AG10803 (cell line): ENCODE results near the gene LPAR5.

Experiments
- DNase-seq: peaks from one replicate; pipeline ENCODE4 v3.0.0; 2010; ENCODE audit warnings: low read depth
- H3K4me3 ChIP-seq: 2 replicates; pipeline ENCODE4 v1.5.1; 2011; ENCODE audit warnings: mild to moderate bottlenecking, low read length, control low read depth
- TF ChIP-seq, protein P1 (sequence below): conservative IDR thresholded peaks from 2 replicates; pipeline ENCODE4 v1.5.1; 2011; ENCODE audit warnings: mild to moderate bottlenecking, low read length, control low read depth, inconsistent platforms

The LPAR5 gene

DNA sequence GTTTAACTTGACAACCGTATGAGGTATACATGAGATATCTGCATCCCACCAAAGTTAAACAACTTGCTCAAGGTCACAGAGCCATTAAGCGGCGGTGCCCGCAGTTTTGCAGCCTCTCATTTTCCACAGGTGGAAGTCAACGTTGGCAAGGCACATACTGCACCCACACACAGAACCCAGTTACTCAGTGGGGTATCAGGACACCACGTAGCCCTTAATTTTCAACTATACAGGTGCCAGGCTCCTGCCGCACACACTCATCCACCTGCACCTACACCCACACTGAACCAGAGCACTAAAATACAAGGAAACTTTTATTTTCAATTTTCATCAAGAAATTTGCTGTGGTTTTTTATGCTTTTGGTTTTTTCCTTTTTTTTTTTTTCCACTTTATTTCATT, 66.0 kb downstream of the LPAR5 start:
- no peak for DNase-seq
- TF ChIP-seq, protein P1, sequence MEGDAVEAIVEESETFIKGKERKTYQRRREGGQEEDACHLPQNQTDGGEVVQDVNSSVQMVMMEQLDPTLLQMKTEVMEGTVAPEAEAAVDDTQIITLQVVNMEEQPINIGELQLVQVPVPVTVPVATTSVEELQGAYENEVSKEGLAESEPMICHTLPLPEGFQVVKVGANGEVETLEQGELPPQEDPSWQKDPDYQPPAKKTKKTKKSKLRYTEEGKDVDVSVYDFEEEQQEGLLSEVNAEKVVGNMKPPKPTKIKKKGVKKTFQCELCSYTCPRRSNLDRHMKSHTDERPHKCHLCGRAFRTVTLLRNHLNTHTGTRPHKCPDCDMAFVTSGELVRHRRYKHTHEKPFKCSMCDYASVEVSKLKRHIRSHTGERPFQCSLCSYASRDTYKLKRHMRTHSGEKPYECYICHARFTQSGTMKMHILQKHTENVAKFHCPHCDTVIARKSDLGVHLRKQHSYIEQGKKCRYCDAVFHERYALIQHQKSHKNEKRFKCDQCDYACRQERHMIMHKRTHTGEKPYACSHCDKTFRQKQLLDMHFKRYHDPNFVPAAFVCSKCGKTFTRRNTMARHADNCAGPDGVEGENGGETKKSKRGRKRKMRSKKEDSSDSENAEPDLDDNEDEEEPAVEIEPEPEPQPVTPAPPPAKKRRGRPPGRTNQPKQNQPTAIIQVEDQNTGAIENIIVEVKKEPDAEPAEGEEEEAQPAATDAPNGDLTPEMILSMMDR: no peak
- H3K4me3 ChIP-seq: no peak overlapping the region

DNA sequence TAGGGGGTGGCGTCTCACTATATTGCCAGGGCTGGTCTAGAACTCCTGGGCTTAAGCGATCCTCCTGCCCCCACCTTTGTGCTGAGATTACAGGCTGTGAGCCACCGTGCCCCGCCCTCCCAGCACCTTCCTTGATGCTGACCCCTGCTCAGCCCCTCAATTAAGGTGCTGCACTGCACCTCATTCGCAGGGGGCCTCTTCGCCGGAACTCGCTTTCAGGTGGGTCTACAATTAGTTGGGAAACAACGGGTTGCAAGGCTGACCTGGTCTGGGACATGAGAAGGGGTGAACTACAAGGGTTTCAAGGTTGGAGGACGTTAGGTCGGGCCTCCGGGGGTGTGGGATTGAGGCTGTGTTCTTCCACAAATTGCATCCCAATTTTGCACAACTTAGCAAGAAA, 66.4 kb downstream of the LPAR5 start:
- DNase-seq: no peak
- TF ChIP-seq, protein P1: no peak
- no peak overlapping the region for H3K4me3 ChIP-seq
